DOHH2 (cell line): ENCODE data around the gene ANKRD66.

Experiments used
- H3F3A ChIP-seq: fragments of 200-600 bp; sonication (generic), shearing (Covaris generic); 2 replicates; pipeline ENCODE4 v1.6.0; 2016; ENCODE audit warnings: antibody characterized with exemption, mild to moderate bottlenecking; ENCODE audit not compliant: control insufficient read depth, insufficient read depth
- H3K27ac ChIP-seq: fragments of 200-600 bp; sonication (generic); 2 replicates; pipeline ENCODE4 v1.5.1; 2014; ENCODE audit warnings: low read depth, mild to moderate bottlenecking, low read length, moderate library complexity
- H3K27me3 ChIP-seq: fragments of 200-600 bp; sonication (generic); 2 replicates; pipeline ENCODE4 v1.6.1; 2014; ENCODE audit warnings: mild to moderate bottlenecking, low read length, mixed read lengths; ENCODE audit not compliant: control insufficient read depth
- H3K36me3 ChIP-seq: fragments of 200-600 bp; sonication (generic); 2 replicates; pipeline ENCODE4 v1.6.1; 2014; ENCODE audit warnings: mild to moderate bottlenecking, low read length, moderate library complexity, mixed read lengths; ENCODE audit not compliant: control insufficient read depth
- H3K4me1 ChIP-seq: fragments of 200-600 bp; sonication (generic); 2 replicates; pipeline ENCODE4 v1.6.1; 2014; ENCODE audit warnings: mild to moderate bottlenecking, low read length, mixed read lengths; ENCODE audit not compliant: control insufficient read depth
- H3K4me2 ChIP-seq: fragments of 200-600 bp; sonication (generic); 2 replicates; pipeline ENCODE4 v1.6.0; 2014; ENCODE audit warnings: mild to moderate bottlenecking, low read length, moderate library complexity
- H3K4me3 ChIP-seq: fragments of 200-600 bp; sonication (generic); 2 replicates; pipeline ENCODE4 v1.5.1; 2014; ENCODE audit warnings: mild to moderate bottlenecking, low read length, mixed read lengths
- H3K79me2 ChIP-seq: fragments of 200-600 bp; sonication (generic); 2 replicates; pipeline ENCODE4 v1.6.1; 2014; ENCODE audit warnings: mild to moderate bottlenecking, low read length, mixed read lengths; ENCODE audit not compliant: control insufficient read depth
- H3K9me2 ChIP-seq: fragments of 200-600 bp; sonication (generic); replicated peaks from 2 replicates; pipeline ENCODE4 v1.6.1; 2014; ENCODE audit warnings: mild to moderate bottlenecking, low read length, mixed read lengths; ENCODE audit not compliant: control insufficient read depth
- H3K9me3 ChIP-seq: fragments of 200-600 bp; sonication (generic); 2 replicates; pipeline ENCODE4 v1.6.1; 2014; ENCODE audit warnings: antibody characterized with exemption, low read length, mixed read lengths; ENCODE audit not compliant: control insufficient read depth, insufficient read depth
- H4K20me1 ChIP-seq: fragments of 200-600 bp; sonication (generic); 2 replicates; pipeline ENCODE4 v1.6.0; 2014; ENCODE audit warnings: low read depth, mild to moderate bottlenecking, antibody characterized with exemption, low read length, moderate library complexity; ENCODE audit not compliant: control insufficient read depth, insufficient read depth
- EZH2phosphoT487 ChIP-seq: fragments of 200-600 bp; sonication (generic); IDR thresholded peaks from 2 replicates; pipeline ENCODE4 v1.6.1; 2017; ENCODE audit warnings: borderline replicate concordance, mild to moderate bottlenecking, antibody characterized with exemption, low read length, moderate library complexity, mixed read lengths
- TF ChIP-seq, protein P1 (sequence below): fragments of 200-600 bp; sonication (generic); IDR thresholded peaks from one replicate; pipeline ENCODE4 v1.5.1; 2014; ENCODE audit warnings: antibody characterized with exemption, mild to moderate bottlenecking, low read depth, low read length; ENCODE audit not compliant: poor library complexity, severe bottlenecking

Gene ANKRD66

DNA sequence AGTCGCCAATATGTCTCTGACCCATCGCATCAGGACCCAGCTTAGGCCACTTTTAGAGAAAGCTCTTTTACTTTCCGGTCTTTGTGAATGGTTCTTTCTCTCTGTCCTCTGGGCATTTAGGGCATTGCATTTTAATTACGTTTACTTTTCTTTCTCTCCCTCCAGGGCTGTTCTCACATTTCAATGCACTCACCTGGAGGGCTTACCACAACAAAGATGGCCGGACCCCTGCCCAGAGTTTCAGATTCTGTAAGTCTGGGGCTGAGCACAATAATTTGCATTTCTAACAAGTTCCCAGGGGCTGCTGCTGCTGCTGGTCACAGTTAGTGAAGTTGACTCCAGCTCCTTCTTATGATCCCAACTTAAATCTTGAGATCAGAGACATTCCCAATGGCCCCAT, 3.0 kb downstream of the ANKRD66 start:
- H3K4me2 ChIP-seq = no peak overlapping the region
- no peak overlapping the region for H3K4me3 ChIP-seq
- H3K36me3 ChIP-seq = no peaks in the 10 kb centered on the region
- no peaks in the 10 kb centered on the region for H3K27me3 ChIP-seq
- no peak overlapping the region for H3K27ac ChIP-seq
- H4K20me1 ChIP-seq = no peaks in the 10 kb centered on the region
- H3K4me1 ChIP-seq = no peaks in the 10 kb centered on the region
- H3K9me2 ChIP-seq = no peaks in the 10 kb centered on the region
- no peaks in the 10 kb centered on the region for H3K9me3 ChIP-seq
- no peaks in the 10 kb centered on the region for H3F3A ChIP-seq
- TF ChIP-seq EZH2phosphoT487 = no peak
- TF ChIP-seq, protein P1, sequence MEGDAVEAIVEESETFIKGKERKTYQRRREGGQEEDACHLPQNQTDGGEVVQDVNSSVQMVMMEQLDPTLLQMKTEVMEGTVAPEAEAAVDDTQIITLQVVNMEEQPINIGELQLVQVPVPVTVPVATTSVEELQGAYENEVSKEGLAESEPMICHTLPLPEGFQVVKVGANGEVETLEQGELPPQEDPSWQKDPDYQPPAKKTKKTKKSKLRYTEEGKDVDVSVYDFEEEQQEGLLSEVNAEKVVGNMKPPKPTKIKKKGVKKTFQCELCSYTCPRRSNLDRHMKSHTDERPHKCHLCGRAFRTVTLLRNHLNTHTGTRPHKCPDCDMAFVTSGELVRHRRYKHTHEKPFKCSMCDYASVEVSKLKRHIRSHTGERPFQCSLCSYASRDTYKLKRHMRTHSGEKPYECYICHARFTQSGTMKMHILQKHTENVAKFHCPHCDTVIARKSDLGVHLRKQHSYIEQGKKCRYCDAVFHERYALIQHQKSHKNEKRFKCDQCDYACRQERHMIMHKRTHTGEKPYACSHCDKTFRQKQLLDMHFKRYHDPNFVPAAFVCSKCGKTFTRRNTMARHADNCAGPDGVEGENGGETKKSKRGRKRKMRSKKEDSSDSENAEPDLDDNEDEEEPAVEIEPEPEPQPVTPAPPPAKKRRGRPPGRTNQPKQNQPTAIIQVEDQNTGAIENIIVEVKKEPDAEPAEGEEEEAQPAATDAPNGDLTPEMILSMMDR = no peak
- no peaks in the 10 kb centered on the region for H3K79me2 ChIP-seq

DNA sequence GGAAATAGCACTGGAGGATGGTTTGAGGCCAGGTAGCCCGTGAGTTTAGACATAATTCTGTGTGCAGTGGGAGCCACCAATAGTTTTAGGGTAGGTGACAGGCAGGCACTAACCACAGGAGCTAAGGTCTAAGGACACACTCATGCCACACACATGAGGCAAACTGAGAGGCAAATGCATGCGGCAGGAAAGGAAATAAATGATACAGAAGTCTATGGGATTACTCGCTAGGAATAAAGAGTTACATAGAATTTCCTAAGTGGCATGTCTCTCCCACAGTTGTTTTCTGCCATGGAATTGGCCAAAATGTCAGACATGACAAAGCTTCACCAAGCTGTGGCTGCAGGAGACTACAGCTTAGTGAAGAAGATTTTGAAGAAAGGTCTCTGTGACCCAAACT, 4.9 kb downstream of the ANKRD66 start:
- Histone ChIP-seq H4K20me1 (no peaks in the 10 kb centered on the region), H3K79me2 (no peaks in the 10 kb centered on the region), H3K4me1 (peaks cover 3% of the 10 kb centered on the region; the same call in 1 of the 2 replicates), H3F3A (no peaks in the 10 kb centered on the region), H3K27me3 (peaks cover 2% of the 10 kb centered on the region; the same call in 1 of the 2 replicates), H3K9me3 (no peaks in the 10 kb centered on the region), H3K9me2 (no peaks in the 10 kb centered on the region), H3K27ac (no peak overlapping the region), H3K36me3 (no peaks in the 10 kb centered on the region), H3K4me3 (no peak overlapping the region), H3K4me2 (no peak overlapping the region)
- TF ChIP-seq EZH2phosphoT487 = no peak
- TF ChIP-seq, protein P1 = no peak

DNA sequence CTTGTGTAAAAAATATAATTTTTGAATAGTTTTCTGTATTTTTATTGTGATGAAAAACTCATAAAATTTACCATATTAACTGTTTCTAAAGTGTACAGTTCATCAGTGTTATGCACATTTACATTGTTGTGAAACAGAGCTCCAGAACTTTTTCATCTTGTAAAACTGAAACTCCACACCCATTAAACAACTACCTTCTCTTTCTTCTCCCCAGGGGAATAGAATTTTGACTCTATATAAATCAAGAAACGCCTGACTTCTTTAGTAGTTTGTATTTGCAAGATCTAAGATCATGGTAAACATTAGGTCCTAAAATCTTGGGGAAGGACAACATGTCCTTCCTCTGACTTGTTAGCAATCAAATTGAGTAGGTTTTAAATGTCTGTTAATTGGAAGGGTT, 9.1 kb downstream of the ANKRD66 start:
- TF ChIP-seq, protein P1 = no peak
- TF ChIP-seq EZH2phosphoT487 = no peak
- Histone ChIP-seq H3K36me3 (no peaks in the 10 kb centered on the region), H3K4me2 (no peak overlapping the region), H3K4me3 (no peak overlapping the region), H3K27me3 (peaks cover 5% of the 10 kb centered on the region), H3K9me2 (no peaks in the 10 kb centered on the region), H3K9me3 (no peaks in the 10 kb centered on the region), H3F3A (no peaks in the 10 kb centered on the region), H4K20me1 (no peaks in the 10 kb centered on the region), H3K27ac (no peak overlapping the region), H3K79me2 (no peaks in the 10 kb centered on the region), H3K4me1 (peaks cover 3% of the 10 kb centered on the region; the same call in 1 of the 2 replicates)
